B cell (primary cell): ENCODE measurements around the gene SPATA12.

Experiments
- EZH2 ChIP-seq: IDR thresholded peaks from 2 replicates; pipeline ENCODE4 v1.6.1; 2012; ENCODE audit warnings: borderline replicate concordance, low read depth, mild to moderate bottlenecking, moderate library complexity, low read length; ENCODE audit not compliant: insufficient read depth, poor library complexity, severe bottlenecking
- TF ChIP-seq, protein P1 (sequence below): fragments of 200-600 bp; IDR thresholded peaks from one replicate; pipeline ENCODE4 v1.8.0; 2022; ENCODE audit warnings: antibody characterized with exemption, mild to moderate bottlenecking

DNA sequence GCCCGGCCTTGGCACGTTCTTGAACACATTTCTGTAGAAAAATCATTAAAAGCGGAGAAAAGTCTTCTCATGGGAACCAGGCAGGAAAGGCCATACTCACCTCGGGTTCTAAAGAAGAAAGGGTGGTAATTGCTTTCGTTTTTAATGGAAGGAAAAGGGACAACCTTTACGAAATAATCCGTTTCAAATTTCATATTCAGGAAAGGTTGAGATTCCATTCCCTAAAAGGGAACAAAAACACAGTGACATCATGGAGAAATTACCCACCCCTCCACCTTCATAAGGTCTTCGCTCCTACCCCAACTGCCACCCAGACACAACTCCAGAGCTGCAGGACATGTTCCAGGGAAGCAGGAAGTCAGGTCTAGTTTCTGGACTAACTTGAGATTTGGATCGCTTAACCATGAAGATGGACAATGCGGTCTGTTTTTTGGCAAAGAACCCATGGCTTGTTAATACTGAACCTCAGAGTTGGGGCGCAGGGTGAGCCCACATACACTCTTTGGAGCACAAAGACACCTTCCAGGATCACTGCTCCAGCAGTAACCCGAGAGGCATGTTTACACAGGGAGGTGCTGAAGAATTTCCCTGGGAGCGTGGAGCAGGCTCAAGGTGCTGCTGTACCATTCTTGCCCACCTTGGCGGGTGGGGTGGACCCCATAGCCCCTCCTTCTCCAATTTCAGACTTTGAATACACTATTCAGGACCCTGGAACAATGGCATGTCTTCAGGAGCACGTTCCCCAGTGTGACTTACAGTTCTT lies 49.2 kb downstream of the SPATA12 start:
- TF ChIP-seq, protein P1, sequence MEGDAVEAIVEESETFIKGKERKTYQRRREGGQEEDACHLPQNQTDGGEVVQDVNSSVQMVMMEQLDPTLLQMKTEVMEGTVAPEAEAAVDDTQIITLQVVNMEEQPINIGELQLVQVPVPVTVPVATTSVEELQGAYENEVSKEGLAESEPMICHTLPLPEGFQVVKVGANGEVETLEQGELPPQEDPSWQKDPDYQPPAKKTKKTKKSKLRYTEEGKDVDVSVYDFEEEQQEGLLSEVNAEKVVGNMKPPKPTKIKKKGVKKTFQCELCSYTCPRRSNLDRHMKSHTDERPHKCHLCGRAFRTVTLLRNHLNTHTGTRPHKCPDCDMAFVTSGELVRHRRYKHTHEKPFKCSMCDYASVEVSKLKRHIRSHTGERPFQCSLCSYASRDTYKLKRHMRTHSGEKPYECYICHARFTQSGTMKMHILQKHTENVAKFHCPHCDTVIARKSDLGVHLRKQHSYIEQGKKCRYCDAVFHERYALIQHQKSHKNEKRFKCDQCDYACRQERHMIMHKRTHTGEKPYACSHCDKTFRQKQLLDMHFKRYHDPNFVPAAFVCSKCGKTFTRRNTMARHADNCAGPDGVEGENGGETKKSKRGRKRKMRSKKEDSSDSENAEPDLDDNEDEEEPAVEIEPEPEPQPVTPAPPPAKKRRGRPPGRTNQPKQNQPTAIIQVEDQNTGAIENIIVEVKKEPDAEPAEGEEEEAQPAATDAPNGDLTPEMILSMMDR, result no peak
- TF ChIP-seq EZH2, result no peak
